ENCODE data around the gene MTA3.
"Not testable (repeated sequence)": the region's sequence is repeated elsewhere in the genome, so short reads cannot be mapped to it uniquely, and the experiment has no call there.

MTA3 gene

DNA sequence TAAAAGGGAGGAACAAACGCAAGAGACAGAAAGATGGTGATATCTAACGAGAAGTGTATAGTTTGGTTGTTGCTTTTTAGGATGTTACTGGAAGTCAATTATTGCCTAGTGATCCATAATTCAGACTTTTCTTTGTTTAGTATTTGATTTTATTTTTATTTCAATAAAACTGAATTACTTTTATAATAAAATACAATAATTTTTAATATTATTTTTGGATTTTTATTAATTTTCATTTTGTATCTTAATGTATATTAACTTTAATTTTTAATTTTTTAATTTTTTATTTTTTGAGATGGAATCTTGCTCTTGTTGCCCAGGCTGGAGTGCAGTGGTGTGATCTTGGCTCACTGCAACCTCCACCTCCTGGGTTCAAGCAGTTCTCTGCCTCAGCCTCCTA, 55.6 kb downstream of the MTA3 start:
- no peak for DNase-seq (ENCODE audit: low read depth)
- TF ChIP-seq, protein P1, sequence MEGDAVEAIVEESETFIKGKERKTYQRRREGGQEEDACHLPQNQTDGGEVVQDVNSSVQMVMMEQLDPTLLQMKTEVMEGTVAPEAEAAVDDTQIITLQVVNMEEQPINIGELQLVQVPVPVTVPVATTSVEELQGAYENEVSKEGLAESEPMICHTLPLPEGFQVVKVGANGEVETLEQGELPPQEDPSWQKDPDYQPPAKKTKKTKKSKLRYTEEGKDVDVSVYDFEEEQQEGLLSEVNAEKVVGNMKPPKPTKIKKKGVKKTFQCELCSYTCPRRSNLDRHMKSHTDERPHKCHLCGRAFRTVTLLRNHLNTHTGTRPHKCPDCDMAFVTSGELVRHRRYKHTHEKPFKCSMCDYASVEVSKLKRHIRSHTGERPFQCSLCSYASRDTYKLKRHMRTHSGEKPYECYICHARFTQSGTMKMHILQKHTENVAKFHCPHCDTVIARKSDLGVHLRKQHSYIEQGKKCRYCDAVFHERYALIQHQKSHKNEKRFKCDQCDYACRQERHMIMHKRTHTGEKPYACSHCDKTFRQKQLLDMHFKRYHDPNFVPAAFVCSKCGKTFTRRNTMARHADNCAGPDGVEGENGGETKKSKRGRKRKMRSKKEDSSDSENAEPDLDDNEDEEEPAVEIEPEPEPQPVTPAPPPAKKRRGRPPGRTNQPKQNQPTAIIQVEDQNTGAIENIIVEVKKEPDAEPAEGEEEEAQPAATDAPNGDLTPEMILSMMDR (conservative IDR thresholded peaks at IDR 0.05; ENCODE audit: low read depth, low read length): no peak

DNA sequence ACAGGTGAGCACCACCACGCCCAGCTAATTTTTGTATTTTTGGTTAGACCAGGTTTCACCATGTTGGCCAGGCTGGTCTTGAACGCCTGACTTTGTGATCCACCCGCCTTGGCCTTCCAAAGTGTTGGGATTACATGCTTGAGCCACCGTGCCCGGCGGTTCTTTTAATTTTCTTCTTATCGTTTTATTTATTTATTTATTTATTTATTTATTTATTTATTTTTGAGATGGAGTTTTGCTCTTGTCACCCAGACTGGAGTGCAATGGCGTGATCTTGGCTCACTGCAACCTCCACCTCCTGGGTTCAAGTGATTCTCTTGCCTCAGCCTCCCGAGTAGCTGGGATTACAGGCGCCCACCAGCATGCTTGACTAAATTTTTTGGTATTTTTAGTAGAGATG, 59.6 kb downstream of the MTA3 start:
- DNase-seq (ENCODE audit: low read depth): not testable (repeated sequence)

More for the DNA sequence above, 55.6 kb downstream of the MTA3 start:
- H3K4me3 ChIP-seq (ENCODE audit: low read depth, low read length): no peak overlapping the region

DNA sequence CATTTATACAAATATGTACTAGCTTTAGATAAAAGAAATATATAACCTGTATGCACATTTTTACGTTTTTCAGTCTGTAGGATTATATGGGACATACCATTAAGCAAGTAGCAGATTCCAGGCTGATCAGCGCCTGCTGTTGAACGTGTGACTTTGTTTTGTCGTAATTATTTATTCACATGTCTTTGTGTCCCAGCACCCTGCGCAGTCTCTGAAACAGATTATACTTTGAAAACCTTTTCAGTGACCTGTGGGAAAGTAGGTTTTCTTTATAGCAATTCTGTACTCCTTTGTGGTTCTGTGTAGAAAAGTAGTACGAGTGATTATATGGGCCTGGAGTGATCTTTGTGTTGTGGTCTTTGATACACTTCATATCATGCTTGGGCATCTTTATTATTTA, 68.5 kb downstream of the MTA3 start:
- TF ChIP-seq, protein P1 (conservative IDR thresholded peaks at IDR 0.05; ENCODE audit: low read depth, low read length): no peak
- no peak overlapping the region for H3K4me3 ChIP-seq (ENCODE audit: low read depth, low read length)
- DNase-seq (ENCODE audit: low read depth): no peak

More for the DNA sequence above, 59.6 kb downstream of the MTA3 start:
- H3K4me3 ChIP-seq (ENCODE audit: low read depth, low read length): not testable (repeated sequence)

DNA sequence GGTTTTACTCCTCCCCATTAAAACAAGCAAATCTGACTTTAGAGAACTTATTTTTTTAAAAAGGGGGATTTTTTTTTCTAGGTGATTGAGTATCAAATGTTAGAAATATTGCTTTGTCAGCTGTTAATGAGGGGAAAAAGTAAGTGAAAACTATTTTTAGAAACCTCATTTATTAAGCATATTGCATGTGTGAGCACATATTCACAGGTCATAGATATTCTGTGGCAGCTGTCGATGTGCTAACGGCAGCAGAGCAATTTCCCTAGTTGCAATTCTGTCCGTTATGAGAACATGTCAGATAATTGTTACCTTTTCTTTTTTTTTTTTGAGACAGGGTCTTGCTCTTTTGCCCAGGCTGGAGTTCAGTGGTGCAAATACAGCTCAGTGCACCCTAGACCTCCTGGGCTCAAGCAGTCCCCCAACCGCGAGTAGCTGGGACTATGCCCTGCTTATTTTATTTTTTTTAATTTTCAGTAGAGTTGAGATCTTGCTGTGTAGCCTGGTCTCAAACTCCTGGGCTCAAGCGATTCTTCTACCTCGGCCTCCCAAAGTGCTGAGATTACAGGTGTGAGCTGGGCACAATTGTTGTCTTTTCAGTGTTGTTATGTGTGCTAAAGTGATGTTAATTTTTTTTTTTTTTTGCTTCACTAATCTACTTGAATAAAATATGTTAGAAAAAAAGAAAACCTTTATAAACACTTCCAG, 69.8 kb downstream of the MTA3 start:
- TF ChIP-seq, protein P1 (conservative IDR thresholded peaks at IDR 0.05; ENCODE audit: low read depth, low read length): no peak
- H3K4me3 ChIP-seq (ENCODE audit: low read depth, low read length): no peak overlapping the region
- no peak for DNase-seq (ENCODE audit: low read depth)

DNA sequence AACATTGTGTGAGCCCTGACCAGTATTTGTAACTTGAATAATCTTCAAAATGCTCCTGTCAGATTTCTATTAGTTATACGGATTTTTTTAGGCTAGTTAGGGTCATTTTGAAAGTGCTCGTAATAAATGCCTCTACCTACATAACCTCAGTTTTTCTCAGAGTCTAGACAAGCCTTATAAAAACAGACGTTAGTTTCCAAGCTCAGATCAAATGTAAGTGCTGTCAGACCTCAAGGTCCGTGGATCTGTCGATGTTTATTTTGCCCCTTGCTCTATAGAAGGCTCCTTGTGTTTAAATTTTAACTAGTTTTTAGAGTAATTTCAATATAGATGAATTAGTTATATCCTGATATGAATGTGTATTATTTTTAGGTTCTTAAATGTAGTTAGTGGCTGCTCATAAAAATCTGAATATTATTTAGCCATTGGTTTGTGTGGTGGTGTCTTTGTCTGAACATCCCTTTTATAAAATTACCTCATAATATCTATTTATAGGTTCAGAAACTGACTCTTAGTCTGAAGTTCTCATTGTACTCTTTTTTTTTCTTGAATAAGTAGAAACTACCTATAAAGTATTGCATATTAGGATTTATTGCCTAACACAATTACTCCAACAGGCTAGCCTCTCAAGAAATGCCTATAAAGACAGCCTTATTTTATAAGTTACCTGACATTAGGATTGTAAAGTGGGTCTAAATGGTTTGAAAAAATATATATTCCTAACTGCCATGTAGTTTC, 71.1 kb downstream of the MTA3 start:
- H3K4me3 ChIP-seq (ENCODE audit: low read depth, low read length): no peak overlapping the region
- no peak for DNase-seq (ENCODE audit: low read depth)

DNA sequence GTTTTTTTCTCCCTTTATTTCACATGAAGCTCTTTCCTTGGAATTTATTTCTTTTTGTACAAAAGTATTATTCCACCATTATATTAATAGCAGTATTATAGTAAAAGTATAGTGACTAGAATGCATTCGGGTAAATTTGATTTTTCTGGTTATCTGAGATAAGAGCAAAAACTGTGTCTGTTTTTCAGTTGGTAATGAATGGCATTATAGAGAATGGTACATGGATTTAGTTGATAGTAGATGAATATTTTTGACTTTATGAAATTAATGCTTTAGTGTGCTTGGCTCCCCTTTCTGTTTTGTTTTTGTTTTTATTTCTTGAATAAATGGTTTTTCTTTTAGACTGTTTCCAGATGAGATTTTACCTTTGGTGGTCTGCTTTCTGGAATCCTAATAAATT, 71.8 kb downstream of the MTA3 start:
- TF ChIP-seq, protein P1 (conservative IDR thresholded peaks at IDR 0.05; ENCODE audit: low read depth, low read length): no peak
- no peak for DNase-seq (ENCODE audit: low read depth)

More for the DNA sequence above, 71.1 kb downstream of the MTA3 start:
- TF ChIP-seq, protein P1 (conservative IDR thresholded peaks at IDR 0.05; ENCODE audit: low read depth, low read length): no peak

DNA sequence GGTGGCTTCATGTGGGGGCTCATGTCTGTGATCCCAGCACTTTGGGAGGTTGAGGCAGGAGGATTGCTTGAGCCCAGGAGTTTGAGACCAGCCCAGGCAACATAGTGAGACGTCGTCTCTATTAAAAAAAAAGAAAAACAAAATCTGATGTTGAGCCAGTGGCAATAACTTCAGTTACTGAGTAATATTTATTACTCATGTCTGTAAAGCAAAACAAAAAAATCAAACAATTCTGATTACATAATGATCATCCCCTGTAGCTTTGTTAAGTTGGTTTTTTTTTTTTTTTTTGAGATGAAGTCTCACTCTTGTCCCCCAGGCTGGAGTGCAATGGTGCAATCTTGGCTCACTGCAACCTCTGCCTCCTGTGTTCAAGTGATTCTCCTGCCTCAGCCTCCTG, 73.9 kb downstream of the MTA3 start:
- DNase-seq (ENCODE audit: low read depth); H3K4me3 ChIP-seq (ENCODE audit: low read depth, low read length): not testable (repeated sequence)

More for the DNA sequence above, 71.8 kb downstream of the MTA3 start:
- H3K4me3 ChIP-seq (ENCODE audit: low read depth, low read length): no peak overlapping the region

DNA sequence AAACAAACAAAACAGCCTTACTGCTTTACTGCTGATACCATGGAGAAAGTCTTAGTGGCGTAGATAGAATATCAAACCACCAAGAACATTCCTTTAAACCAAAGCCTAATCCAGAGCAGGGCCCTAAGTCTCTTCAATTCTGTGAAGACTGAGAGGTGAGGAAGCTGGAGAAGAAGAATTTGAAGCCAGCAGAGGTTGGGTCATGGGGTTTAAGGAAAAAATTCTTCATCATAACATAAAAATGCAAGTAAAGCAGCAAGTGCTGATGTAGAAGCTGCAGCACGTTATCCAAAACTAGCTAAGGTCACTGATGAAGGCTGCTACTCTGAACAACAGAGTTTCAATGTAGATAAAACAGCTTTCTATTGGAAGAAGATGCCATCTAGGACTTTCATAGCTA, 77.1 kb downstream of the MTA3 start:
- DNase-seq (ENCODE audit: low read depth): peak; percentile 70
- no peak overlapping the region for H3K4me3 ChIP-seq (ENCODE audit: low read depth, low read length)
- TF ChIP-seq, protein P1 (conservative IDR thresholded peaks at IDR 0.05; ENCODE audit: low read depth, low read length): no peak

All from choroid plexus epithelial cell (primary cell).